GM10248 (cell line): ENCODE results near the gene FAM20C.
"Not testable (repeated sequence)": the region's sequence is repeated elsewhere in the genome, so short reads cannot be mapped to it uniquely, and the experiment has no call there.

Experiments used
- CTCF ChIA-PET: fragments of 300-600 bp; sonication (Branson Sonifier 250); formaldehyde crosslinking; extraction: SDS; loops from one replicate; lab custom pipeline; 2021; ENCODE audit warnings: antibody characterized with exemption; lab: Yijun Ruan, JAX
- POLR2A ChIA-PET: fragments of 350-650 bp; sonication (Branson Sonifier 250); formaldehyde crosslinking; extraction: SDS; loops from one replicate; lab custom pipeline; 2020; ENCODE audit warnings: antibody characterized with exemption; lab: Yijun Ruan, JAX
- DNase-seq: peaks from one replicate; pipeline ENCODE4 v3.0.0; 2012; ENCODE audit errors: extremely low spot score
- CTCF ChIP-seq: IDR thresholded peaks from 2 replicates; pipeline ENCODE4 v1.5.1; 2012; ENCODE audit warnings: mild to moderate bottlenecking, low read depth; ENCODE audit errors: extremely low read depth, missing control alignments, control extremely low read depth

The FAM20C gene

DNA sequence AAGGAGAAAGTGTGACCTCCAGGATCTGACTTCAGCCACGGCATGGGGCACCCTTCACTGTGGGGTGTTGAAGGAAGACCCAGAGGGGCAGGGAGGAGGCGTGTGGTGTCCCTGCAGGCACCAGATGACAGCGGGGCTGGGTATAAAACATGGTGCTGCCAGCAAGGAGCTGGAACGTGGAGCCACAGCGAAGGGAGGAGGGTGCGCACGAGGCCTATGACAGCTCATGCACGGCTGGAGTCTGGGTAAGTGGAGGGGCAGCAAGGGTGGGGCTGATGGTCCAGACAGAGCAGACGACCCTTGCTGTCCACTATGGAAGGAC is 69.8 kb downstream of the FAM20C start:
- ChIA-PET CTCF (interaction anchor here (0.9 to 5.4 kb wide), 6 partner anchors 9 to 449 kb away, joined by 3 to 61 read pairs (median 6); no protein-coding TSS in a partner anchor), POLR2A (no interaction called here)
- DNase-seq = no peak
- no peak for TF ChIP-seq CTCF

GRCh38 chr7:262631-263311 is 70.4 kb downstream of the FAM20C start:
- DNase-seq, POLR2A ChIA-PET: not testable (repeated sequence)
- CTCF ChIA-PET = interaction anchor here (0.9 to 5.4 kb wide), 9 partner anchors 10 to 448 kb away, joined by 3 to 61 read pairs (median 6); no protein-coding TSS in a partner anchor
- TF ChIP-seq CTCF = peak; percentile 62

DNA sequence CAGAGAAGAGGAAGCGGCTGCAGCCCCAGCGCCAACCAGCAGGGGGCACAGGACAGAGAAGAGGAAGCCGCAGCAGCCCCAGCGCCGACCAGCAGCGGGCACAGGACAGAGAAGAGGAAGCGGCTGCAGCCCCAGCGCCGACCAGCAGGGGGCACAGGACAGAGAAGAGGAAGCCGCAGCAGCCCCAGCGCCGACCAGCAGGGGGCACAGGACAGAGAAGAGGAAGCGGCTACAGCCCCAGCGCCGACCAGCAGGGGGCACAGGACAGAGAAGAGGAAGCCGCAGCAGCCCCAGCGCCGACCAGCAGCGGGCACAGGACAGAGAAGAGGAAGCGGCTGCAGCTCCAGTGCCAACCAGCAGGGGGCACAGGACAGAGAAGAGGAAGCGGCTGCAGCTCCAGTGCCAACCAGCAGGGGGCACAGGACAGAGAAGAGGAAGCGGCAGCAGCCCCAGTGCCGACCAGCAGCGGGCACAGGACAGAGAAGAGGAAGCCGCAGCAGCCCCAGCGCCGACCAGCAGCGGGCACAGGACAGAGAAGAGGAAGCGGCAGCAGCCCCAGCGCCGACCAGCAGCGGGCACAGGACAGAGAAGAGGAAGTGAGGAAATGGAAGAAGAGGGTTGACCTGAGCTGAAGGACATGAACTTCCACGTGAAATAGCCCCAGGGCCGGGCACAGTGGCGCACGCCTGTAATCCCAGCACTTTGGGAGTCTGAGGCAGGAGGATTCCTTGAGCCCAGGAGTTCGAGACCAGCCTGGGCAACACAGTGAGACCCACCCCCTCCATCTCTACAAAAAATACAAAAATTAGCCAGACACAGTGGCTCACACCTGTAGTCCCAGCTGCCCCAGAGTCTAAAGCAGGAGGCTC is 71.3 kb downstream of the FAM20C start:
- CTCF ChIA-PET = interaction anchor here (0.7 to 5.4 kb wide), 19 partner anchors 10 to 610 kb away, joined by 3 to 61 read pairs (median 3); no protein-coding TSS in a partner anchor
- peak; percentile 76 for TF ChIP-seq CTCF
- POLR2A ChIA-PET, DNase-seq: not testable (repeated sequence)

DNA sequence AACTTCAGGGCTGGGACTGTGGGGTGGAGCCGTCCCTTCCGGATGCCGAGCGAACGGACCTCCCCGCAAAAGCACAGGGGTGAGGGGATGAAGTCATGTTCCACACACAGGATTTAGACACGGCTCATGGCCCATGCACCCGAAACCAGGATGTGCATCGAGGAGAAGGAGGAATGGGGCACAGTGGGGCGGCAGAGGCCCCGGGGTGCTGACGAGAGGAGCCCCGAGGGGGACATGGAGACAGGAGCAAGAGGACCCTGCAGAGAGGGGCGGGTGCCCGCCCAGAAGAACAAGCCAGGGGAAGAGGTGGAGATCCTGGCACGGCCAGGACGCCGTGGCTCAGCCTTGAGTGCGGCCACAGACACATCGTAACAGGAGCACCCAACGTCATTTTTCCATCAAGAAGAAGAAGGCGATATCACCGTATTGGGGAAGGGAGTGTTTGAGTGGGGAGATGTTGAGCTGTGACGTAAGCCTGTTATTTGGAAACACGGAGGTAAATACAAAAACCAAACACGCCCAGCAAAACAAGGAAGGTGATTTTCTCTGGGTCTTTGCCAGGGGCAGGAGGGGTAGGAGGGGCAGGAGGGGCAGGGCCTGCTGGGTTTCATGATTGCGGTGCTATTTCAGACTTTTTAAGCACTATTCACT is 72.3 kb downstream of the FAM20C start:
- DNase-seq = no peak

DNA sequence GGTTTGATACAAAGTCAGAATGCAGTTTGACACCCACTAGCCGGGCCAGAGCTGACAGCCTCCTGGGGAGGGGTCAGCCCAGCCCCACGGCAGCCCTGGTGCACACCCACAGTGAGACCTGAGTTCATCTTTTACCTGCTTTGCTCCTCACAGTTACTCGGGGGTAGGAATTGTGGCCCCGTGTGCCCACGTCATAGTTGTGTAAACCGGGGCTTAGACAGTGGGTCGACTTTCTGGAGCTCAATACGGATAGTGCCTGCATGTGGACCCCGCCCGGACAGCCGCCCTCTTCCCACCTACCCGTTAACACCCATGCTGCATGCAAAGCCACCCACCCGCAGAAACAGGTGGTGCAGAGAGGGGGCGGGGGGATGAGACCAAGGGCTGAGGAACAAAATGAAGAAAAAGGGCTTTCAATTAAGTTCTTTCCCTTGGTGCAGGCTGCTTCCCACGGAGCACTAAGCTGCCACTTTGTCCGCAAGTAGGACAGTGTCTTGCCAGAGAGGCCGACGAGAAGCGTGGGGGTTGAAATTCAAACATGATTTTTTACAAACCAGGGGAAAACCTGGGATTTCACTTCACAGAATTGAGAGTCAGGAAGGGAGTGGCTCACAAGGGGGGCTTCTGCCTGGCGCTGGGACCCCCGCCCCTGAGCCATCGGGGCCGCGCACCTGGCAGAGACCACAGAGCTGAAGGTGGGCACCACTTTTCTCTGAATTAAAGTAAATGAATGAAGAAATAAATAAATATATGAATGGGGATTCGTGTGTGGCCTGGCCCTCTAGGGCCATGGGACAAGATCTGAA is 73.0 kb downstream of the FAM20C start:
- TF ChIP-seq CTCF = no peak
- CTCF ChIA-PET = interaction anchor here (0.7 to 5.4 kb wide), 3 partner anchors 11 to 602 kb away, joined by 3 to 61 read pairs (median 3); no protein-coding TSS in a partner anchor
- DNase-seq = no peak
- POLR2A ChIA-PET = no interaction called here

More for the DNA sequence above, 72.3 kb downstream of the FAM20C start:
- ChIA-PET POLR2A (no interaction called here), CTCF (interaction anchor here (0.7 to 5.4 kb wide), 18 partner anchors 11 to 609 kb away, joined by 3 to 61 read pairs (median 4); no protein-coding TSS in a partner anchor)
- no peak for TF ChIP-seq CTCF
